HepG2 (cell line): ENCODE data around the gene HLF. TPM values are rescaled to one million over a fixed set of nuclear protein-coding genes. Genes with fewer than 3 reads are reported as not detected.

Experiments
- ARHGAP35 ChIP-seq: sonication (generic); formaldehyde crosslinking; IDR thresholded peaks from 2 replicates; pipeline ENCODE4 v1.9.0; 2022; ENCODE audit warnings: mild to moderate bottlenecking, inconsistent platforms, moderate library complexity, missing genetic modification reagents, borderline replicate concordance
- ATF7 ChIP-seq, 2 experiments: fragments of 450-650 bp in 1 of 2; sonication (generic) in 1 of 2; formaldehyde crosslinking in 1 of 2; IDR thresholded peaks; 2 replicates each; pipeline versions ENCODE4 v1.4.0 to v1.6.1; 2016 to 2020; ENCODE audit warnings: antibody characterized with exemption in 1 of 2, mild to moderate bottlenecking in 1 of 2, missing genetic modification reagents in 1 of 2
- CHD4 ChIP-seq: fragments of 200-600 bp; sonication (generic); IDR thresholded peaks from 2 replicates; pipeline ENCODE4 v1.7.0; 2017; ENCODE audit warnings: mild to moderate bottlenecking, low read length, borderline replicate concordance
- ELF3 ChIP-seq: IDR thresholded peaks from 2 replicates; pipeline ENCODE4 v1.6.1; 2016; ENCODE audit warnings: missing genetic modification reagents, missing compliant biosample characterization
- EZH2 ChIP-seq: conservative IDR thresholded peaks from 2 replicates; pipeline ENCODE4 v1.6.1; 2012; ENCODE audit warnings: mild to moderate bottlenecking, low read depth, low read length, moderate library complexity
- HNF4G ChIP-seq, 2 experiments: sonication (generic) in 1 of 2; formaldehyde crosslinking in 1 of 2; IDR thresholded peaks; 2 replicates each; pipeline versions ENCODE4 v1.4.0 to v1.6.1; 2011 to 2020; ENCODE audit warnings: borderline replicate concordance in 2 of 2, low read depth in 2 of 2, mild to moderate bottlenecking in 2 of 2, low read length in 1 of 2, missing genetic modification reagents in 1 of 2, moderate library complexity in 1 of 2
- JDP2 ChIP-seq: sonication (generic); formaldehyde crosslinking; IDR thresholded peaks from 2 replicates; pipeline ENCODE4 v1.8.1; 2022; ENCODE audit warnings: missing genetic modification reagents, borderline replicate concordance
- PREB ChIP-seq: sonication (generic); formaldehyde crosslinking; IDR thresholded peaks from 2 replicates; pipeline ENCODE4 v1.4.0; 2020; ENCODE audit warnings: missing genetic modification reagents
- RARA ChIP-seq: IDR thresholded peaks from 2 replicates; pipeline ENCODE4 v1.6.1; 2016; ENCODE audit warnings: missing genetic modification reagents, missing compliant biosample characterization
- REXO4 ChIP-seq: sonication (generic); formaldehyde crosslinking; IDR thresholded peaks from 2 replicates; pipeline ENCODE4 v1.8.0; 2022; ENCODE audit warnings: missing genetic modification reagents, mild to moderate bottlenecking, borderline replicate concordance
- SAP130 ChIP-seq: IDR thresholded peaks from 2 replicates; pipeline ENCODE4 v1.6.1; 2016; ENCODE audit warnings: low read depth
- THAP11 ChIP-seq: IDR thresholded peaks from 2 replicates; pipeline ENCODE4 v1.6.1; 2016; ENCODE audit warnings: missing biosample characterization, missing genetic modification reagents
- ZBTB3 ChIP-seq: sonication (generic); formaldehyde crosslinking; IDR thresholded peaks from 2 replicates; pipeline ENCODE4 v1.4.0; 2020; ENCODE audit warnings: low read depth, mild to moderate bottlenecking, moderate library complexity, missing genetic modification reagents, borderline replicate concordance
- ZBTB37 ChIP-seq: sonication (generic); formaldehyde crosslinking; IDR thresholded peaks from 2 replicates; pipeline ENCODE4 v1.4.0; 2020; ENCODE audit warnings: mild to moderate bottlenecking, missing genetic modification reagents
- ZEB1 ChIP-seq: IDR thresholded peaks from 2 replicates; pipeline ENCODE4 v1.6.1; 2012; ENCODE audit warnings: mild to moderate bottlenecking, low read depth, inconsistent platforms; ENCODE audit not compliant: insufficient replicate concordance
- ZFYVE20 ChIP-seq: sonication (generic); formaldehyde crosslinking; IDR thresholded peaks from 2 replicates; pipeline ENCODE4 v1.8.0; 2023; ENCODE audit warnings: low read depth, mild to moderate bottlenecking, moderate library complexity, missing genetic modification reagents, borderline replicate concordance
- ZNF251 ChIP-seq: sonication (generic); formaldehyde crosslinking; IDR thresholded peaks from 2 replicates; pipeline ENCODE4 v1.9.0; 2021; ENCODE audit warnings: mild to moderate bottlenecking, missing genetic modification reagents
- ZNF614 ChIP-seq: IDR thresholded peaks from 2 replicates; pipeline ENCODE4 v1.6.1; 2018; ENCODE audit warnings: missing biosample characterization, missing genetic modification reagents, inconsistent platforms, borderline replicate concordance
- ZNF704 ChIP-seq: sonication (generic); formaldehyde crosslinking; IDR thresholded peaks from 2 replicates; pipeline ENCODE4 v1.8.1; 2023; ENCODE audit warnings: mild to moderate bottlenecking, inconsistent platforms, moderate library complexity, missing genetic modification reagents, borderline replicate concordance
- polyA plus RNA-seq, 8 experiments: library from polyadenylated mRNA; depleted of rRNA in 3 of 8; stranded (reverse) in 7 of 8; unstranded in 1 of 8; fragments of >200 nt; fragmentation: Illumina TruSeq in 4 of 8; extraction: Trizol in 4 of 8; gene quantifications; 2 replicates each; pipeline versions ENCODE4 v1.2.1 to v1.2.3, GENCODE V29; 2011 to 2016; ENCODE audit warnings: low read depth in 4 of 8, missing spikeins in 1 of 8, mixed read lengths in 1 of 8; ENCODE audit not compliant: insufficient read depth in 1 of 8
- total RNA-seq, 5 experiments: library from RNA; depleted of rRNA; stranded (reverse); fragments of >200 nt; fragmentation: Illumina TruSeq; extraction: Trizol; gene quantifications; 2 replicates each; pipeline ENCODE4 v1.2.3, GENCODE V29; 2016; ENCODE audit warnings: low read depth in 1 of 5
- TF ChIP-seq, protein P1 (sequence below): sonication (generic); formaldehyde crosslinking; IDR thresholded peaks from 2 replicates; pipeline ENCODE4 v1.4.0; 2020; ENCODE audit warnings: missing genetic modification reagents

HLF gene
- total and polyA plus RNA-seq, 2 of the 13 experiments (the other 11 are each of a cell fraction or from before 2014, with no cell fraction given), result 202 to 346 TPM

DNA sequence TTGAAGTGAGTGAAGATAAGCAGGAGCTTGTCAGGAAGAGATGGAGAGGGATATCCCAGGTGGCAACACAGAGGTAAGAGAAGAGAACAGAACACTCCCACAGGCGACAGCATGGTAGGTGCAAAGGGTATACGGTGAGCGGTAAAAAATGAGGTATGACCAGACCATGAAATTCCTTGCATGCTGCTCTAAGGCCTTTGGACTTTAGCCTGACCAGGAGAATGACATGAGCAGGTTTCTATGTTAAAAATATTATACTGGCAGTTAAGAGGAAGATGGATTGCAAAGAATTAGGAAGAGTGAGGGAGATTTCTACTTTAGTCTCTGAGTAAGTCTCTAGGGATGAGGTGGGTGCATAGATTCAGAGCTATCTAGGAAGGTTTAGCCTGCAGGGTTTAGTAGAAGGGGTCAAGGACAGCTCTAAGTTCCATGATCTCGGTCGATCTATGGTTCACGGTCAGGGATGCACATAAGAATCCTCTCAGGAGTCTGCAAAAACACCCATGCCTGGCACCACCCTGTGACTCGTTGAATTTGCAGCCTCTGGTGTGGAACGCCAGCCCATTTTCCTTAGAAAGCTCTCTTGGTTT is 65.7 kb downstream of the HLF start (continued):
- TF ChIP-seq PREB (no peak), ZNF614 (CRISPR knock-in tag) (0 out of 2 replicates have a peak, but pooled peaks have one; percentile 30), THAP11 (CRISPR knock-in tag) (0 out of 2 replicates have a peak, but pooled peaks have one; percentile 14), EZH2 (no peak), REXO4 (CRISPR knock-in tag) (no peak), ELF3 (CRISPR knock-in tag) (peak; percentile 46; the same call in 1 of the 2 replicates), RARA (CRISPR knock-in tag) (peak; percentile 66), JDP2 (CRISPR knock-in tag) (no peak), ARHGAP35 (CRISPR knock-in tag) (no peak), ZBTB3 (CRISPR knock-in tag) (no peak), ZFYVE20 (CRISPR knock-in tag) (no peak), SAP130 (peak; percentile 56; the same call in 1 of the 2 replicates), HNF4G (IDR thresholded peaks at IDR 0.05; ENCODE audit: borderline replicate concordance, low read depth, low read length) (peak; percentile 94), HNF4G (CRISPR knock-in tag; IDR thresholded peaks at IDR 0.05; ENCODE audit: borderline replicate concordance, low read depth) (peak; percentile 72; the same call in 1 of the 2 replicates), CHD4 (no peak), ZNF251 (no peak), ZEB1 (peak; percentile 19), ZBTB37 (CRISPR knock-in tag) (no peak), ATF7 (IDR thresholded peaks at IDR 0.05) (peak; percentile 55; the same call in 1 of the 2 replicates), ATF7 (CRISPR knock-in tag; IDR thresholded peaks at IDR 0.05) (no peak), ZNF704 (CRISPR knock-in tag) (no peak)
- TF ChIP-seq, protein P1, sequence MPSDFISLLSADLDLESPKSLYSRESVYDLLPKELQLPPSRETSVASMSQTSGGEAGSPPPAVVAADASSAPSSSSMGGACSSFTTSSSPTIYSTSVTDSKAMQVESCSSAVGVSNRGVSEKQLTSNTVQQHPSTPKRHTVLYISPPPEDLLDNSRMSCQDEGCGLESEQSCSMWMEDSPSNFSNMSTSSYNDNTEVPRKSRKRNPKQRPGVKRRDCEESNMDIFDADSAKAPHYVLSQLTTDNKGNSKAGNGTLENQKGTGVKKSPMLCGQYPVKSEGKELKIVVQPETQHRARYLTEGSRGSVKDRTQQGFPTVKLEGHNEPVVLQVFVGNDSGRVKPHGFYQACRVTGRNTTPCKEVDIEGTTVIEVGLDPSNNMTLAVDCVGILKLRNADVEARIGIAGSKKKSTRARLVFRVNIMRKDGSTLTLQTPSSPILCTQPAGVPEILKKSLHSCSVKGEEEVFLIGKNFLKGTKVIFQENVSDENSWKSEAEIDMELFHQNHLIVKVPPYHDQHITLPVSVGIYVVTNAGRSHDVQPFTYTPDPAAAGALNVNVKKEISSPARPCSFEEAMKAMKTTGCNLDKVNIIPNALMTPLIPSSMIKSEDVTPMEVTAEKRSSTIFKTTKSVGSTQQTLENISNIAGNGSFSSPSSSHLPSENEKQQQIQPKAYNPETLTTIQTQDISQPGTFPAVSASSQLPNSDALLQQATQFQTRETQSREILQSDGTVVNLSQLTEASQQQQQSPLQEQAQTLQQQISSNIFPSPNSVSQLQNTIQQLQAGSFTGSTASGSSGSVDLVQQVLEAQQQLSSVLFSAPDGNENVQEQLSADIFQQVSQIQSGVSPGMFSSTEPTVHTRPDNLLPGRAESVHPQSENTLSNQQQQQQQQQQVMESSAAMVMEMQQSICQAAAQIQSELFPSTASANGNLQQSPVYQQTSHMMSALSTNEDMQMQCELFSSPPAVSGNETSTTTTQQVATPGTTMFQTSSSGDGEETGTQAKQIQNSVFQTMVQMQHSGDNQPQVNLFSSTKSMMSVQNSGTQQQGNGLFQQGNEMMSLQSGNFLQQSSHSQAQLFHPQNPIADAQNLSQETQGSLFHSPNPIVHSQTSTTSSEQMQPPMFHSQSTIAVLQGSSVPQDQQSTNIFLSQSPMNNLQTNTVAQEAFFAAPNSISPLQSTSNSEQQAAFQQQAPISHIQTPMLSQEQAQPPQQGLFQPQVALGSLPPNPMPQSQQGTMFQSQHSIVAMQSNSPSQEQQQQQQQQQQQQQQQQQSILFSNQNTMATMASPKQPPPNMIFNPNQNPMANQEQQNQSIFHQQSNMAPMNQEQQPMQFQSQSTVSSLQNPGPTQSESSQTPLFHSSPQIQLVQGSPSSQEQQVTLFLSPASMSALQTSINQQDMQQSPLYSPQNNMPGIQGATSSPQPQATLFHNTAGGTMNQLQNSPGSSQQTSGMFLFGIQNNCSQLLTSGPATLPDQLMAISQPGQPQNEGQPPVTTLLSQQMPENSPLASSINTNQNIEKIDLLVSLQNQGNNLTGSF (CRISPR knock-in tag), result no peak
